PC-3 (cell line): Measurements from ENCODE around the gene ASMTL.

Experiments
- CTCF ChIP-seq: fragments of 300-600 bp; sonication (generic); conservative IDR thresholded peaks from 2 replicates; pipeline ENCODE4 v1.5.1; 2017; ENCODE audit warnings: antibody characterized with exemption, low read depth, mild to moderate bottlenecking, low read length
- EZH2phosphoT487 ChIP-seq: fragments of 300-600 bp; sonication (generic); IDR thresholded peaks from 2 replicates; pipeline ENCODE4 v1.6.1; 2018; ENCODE audit warnings: mild to moderate bottlenecking, antibody characterized with exemption, low read length, borderline replicate concordance

- TF ChIP-seq EZH2phosphoT487, result no peak
- TF ChIP-seq CTCF, result no peak
Measured at GRCh38 chrX:1361275-1361674, 91.4 kb downstream of the ASMTL start.
